ENCODE results near the gene DSTN. TPM values are rescaled to one million over a fixed set of nuclear protein-coding genes. Genes with fewer than 3 reads are reported as not detected.

Gene DSTN
- total and polyA plus RNA-seq, 2 donors (not counting 3 experiments of a cell fraction or from before 2014, with no cell fraction given): 66.1 to 300 TPM

- dilution Hi-C loops (cut with MboI; ENCODE audit: extremely low pct_ligation_motif_present, low sequenced_read_pairs): no loop called here
- Histone ChIP-seq H3K4me3 (replicated peaks in 1 of 3; ENCODE audit: insufficient read depth in 1 of 3, low read depth in 1 of 3, low read length in 3 of 3) (no peak overlapping the region), H4K20me1 (replicated peaks; ENCODE audit: control insufficient read depth, extremely low read depth, insufficient read depth, low read length) (no peaks in the 10 kb centered on the region), H3K4me2 (ENCODE audit: insufficient read depth, low read length) (no peak overlapping the region), H2AFZ (ENCODE audit: low read depth, low read length) (no peak overlapping the region), H3K9me1 (replicated peaks; ENCODE audit: control insufficient read depth, extremely low read depth, insufficient read depth, low read length) (no peaks in the 10 kb centered on the region), H3K4me1 (ENCODE audit: control insufficient read depth, extremely low read depth, insufficient read depth, low read length) (no peaks in the 10 kb centered on the region), H3K9me3 (replicated peaks; ENCODE audit: control insufficient read depth, insufficient read depth, low read length) (no peaks in the 10 kb centered on the region), H3K9ac (replicated peaks; ENCODE audit: extremely low read depth, insufficient read depth, low read length) (no peak overlapping the region), H3K79me2 (ENCODE audit: control insufficient read depth, insufficient read depth, low read length) (no peaks in the 10 kb centered on the region), H3K36me3 (ENCODE audit: control insufficient read depth in 2 of 2, extremely low read depth in 1 of 2, insufficient read depth in 2 of 2, low read length in 2 of 2) (peaks cover 7 to 59% of the 10 kb centered on the region in 2 experiments), H3K27ac (ENCODE audit: insufficient read depth, low read depth, low read length) (no peak overlapping the region), H3K27me3 (ENCODE audit: control insufficient read depth in 2 of 2, insufficient read depth in 2 of 2, low read length in 2 of 2) (no peaks in the 10 kb centered on the region)
- BruUV-seq (replicated peaks): no TSS peak
- DNase-seq (ENCODE audit: low read depth, low spot score) (no peak), FAIRE-seq (no peak)
- CTCF ChIA-PET: interaction anchor here (1.1 to 7.7 kb wide), 6 partner anchors 46 to 282 kb away, joined by 3 to 89 read pairs (median 3); partner anchors contain the start of genes DSTN and RRBP1
- no peak for TF ChIP-seq POLR2A (IDR thresholded peaks at IDR 0.05; ENCODE audit: low read depth, low read length)
- no peak for TF ChIP-seq GATA2 (IDR thresholded peaks at IDR 0.05; ENCODE audit: insufficient read depth, insufficient read length, low read depth, low read length)
- no peak for TF ChIP-seq EZH2 (IDR thresholded peaks at IDR 0.05; ENCODE audit: borderline replicate concordance, low read depth, low read length, severe bottlenecking)
- TF ChIP-seq MYC (IDR thresholded peaks at IDR 0.05; ENCODE audit: low read depth, low read length): no peak
- no peak for TF ChIP-seq FOS (IDR thresholded peaks at IDR 0.05; ENCODE audit: borderline replicate concordance, insufficient read depth, low read length)
- TF ChIP-seq, protein P1, sequence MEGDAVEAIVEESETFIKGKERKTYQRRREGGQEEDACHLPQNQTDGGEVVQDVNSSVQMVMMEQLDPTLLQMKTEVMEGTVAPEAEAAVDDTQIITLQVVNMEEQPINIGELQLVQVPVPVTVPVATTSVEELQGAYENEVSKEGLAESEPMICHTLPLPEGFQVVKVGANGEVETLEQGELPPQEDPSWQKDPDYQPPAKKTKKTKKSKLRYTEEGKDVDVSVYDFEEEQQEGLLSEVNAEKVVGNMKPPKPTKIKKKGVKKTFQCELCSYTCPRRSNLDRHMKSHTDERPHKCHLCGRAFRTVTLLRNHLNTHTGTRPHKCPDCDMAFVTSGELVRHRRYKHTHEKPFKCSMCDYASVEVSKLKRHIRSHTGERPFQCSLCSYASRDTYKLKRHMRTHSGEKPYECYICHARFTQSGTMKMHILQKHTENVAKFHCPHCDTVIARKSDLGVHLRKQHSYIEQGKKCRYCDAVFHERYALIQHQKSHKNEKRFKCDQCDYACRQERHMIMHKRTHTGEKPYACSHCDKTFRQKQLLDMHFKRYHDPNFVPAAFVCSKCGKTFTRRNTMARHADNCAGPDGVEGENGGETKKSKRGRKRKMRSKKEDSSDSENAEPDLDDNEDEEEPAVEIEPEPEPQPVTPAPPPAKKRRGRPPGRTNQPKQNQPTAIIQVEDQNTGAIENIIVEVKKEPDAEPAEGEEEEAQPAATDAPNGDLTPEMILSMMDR (IDR thresholded peaks at IDR 0.05; ENCODE audit: extremely low read depth in 1 of 2, insufficient read depth in 1 of 2, low read depth in 1 of 2, low read length in 2 of 2): no peak
- no peak for TF ChIP-seq POLR2AphosphoS5 (IDR thresholded peaks at IDR 0.05; ENCODE audit: insufficient read depth, low read depth, low read length)
- TF ChIP-seq JUN (IDR thresholded peaks at IDR 0.05; ENCODE audit: borderline replicate concordance, insufficient read depth, insufficient read length, low read depth): no peak
- no peak for TF ChIP-seq MAX (IDR thresholded peaks at IDR 0.05; ENCODE audit: insufficient read depth, insufficient read length)
- POLR2A ChIA-PET: no interaction called here
- intact Hi-C loops (cut with micrococcal nuclease): no loop called here
Measured at GRCh38 chr20:17615645-17616479, 46.0 kb downstream of the DSTN start.

All from endothelial cell of umbilical vein (primary cell).